ENCODE measurements around the gene CCDC88C.

DNA sequence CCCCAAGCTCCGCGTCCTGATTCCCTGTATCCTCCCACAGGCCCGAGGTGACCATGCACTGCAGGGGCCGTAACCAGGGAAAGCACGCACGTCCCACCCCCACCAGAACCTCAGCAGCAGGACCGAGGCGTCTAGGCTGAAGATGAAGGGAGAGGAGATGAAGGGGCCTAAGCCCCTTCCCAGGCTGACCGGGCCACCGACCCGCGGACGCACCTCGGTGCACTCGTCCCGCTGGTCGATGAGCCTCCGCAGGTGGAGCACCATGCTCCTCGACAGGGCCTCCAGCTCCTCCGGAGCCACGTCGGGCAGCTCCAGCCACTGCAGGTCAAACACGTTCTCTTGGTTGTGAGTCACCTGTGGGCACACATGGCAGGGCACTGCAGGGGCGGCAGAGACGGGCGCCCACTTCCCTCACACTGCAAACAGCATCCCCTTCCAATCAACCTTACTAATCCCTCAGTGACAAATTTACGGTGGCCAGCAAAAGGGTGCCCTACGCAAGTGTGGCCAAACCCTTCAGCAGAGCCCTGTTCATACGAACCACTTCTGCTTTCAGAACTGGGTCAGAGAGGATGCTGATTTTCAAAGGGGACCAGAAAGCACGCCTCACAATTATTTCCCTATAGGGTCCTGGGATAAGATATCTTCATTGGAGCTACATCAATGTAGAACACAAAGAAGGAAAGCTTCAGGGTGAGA is 77.8 kb downstream of the CCDC88C start:
- TF ChIP-seq, protein P1, sequence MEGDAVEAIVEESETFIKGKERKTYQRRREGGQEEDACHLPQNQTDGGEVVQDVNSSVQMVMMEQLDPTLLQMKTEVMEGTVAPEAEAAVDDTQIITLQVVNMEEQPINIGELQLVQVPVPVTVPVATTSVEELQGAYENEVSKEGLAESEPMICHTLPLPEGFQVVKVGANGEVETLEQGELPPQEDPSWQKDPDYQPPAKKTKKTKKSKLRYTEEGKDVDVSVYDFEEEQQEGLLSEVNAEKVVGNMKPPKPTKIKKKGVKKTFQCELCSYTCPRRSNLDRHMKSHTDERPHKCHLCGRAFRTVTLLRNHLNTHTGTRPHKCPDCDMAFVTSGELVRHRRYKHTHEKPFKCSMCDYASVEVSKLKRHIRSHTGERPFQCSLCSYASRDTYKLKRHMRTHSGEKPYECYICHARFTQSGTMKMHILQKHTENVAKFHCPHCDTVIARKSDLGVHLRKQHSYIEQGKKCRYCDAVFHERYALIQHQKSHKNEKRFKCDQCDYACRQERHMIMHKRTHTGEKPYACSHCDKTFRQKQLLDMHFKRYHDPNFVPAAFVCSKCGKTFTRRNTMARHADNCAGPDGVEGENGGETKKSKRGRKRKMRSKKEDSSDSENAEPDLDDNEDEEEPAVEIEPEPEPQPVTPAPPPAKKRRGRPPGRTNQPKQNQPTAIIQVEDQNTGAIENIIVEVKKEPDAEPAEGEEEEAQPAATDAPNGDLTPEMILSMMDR (IDR thresholded peaks at IDR 0.05; ENCODE audit: insufficient read depth, low read depth, low read length) = no peak
- TF ChIP-seq EZH2 (IDR thresholded peaks at IDR 0.05; ENCODE audit: insufficient read depth, low read length) = no peak
